DMS53 treated with DMSO at 0.1 percent for 48 hours (cell line): ENCODE measurements around the gene COL23A1.
"Not testable (repeated sequence)": the region's sequence is repeated elsewhere in the genome, so short reads cannot be mapped to it uniquely, and the experiment has no call there.

Experiments used
- DNase-seq: peaks from one replicate; lab custom pipeline; 2025; ENCODE audit not compliant: unreplicated experiment; lab: John Stamatoyannopoulos, UW

COL23A1 gene

GRCh38 chr5:178589180-178590140 lies 733 bp downstream of the COL23A1 start:
- no peak for DNase-seq

- DNase-seq, result no peak
Measured at GRCh38 chr5:178588769-178589168, 1.4 kb downstream of the COL23A1 start.

- DNase-seq, result no peak
Measured at GRCh38 chr5:178587763-178588611, 2.2 kb downstream of the COL23A1 start.

GRCh38 chr5:178586396-178586795 lies 3.8 kb downstream of the COL23A1 start:
- DNase-seq, result no peak

- not testable (repeated sequence) for DNase-seq
Measured at GRCh38 chr5:178585421-178585820, 4.8 kb downstream of the COL23A1 start.

- no peak for DNase-seq
Measured at GRCh38 chr5:178583279-178583678, 6.9 kb downstream of the COL23A1 start.

GRCh38 chr5:178582291-178582690 lies 7.9 kb downstream of the COL23A1 start:
- DNase-seq, result no peak

- no peak for DNase-seq
Measured at GRCh38 chr5:178581621-178582020, 8.6 kb downstream of the COL23A1 start.

GRCh38 chr5:178580271-178580955 lies 9.8 kb downstream of the COL23A1 start:
- no peak for DNase-seq

GRCh38 chr5:178577944-178578343 lies 12.2 kb downstream of the COL23A1 start:
- no peak for DNase-seq

GRCh38 chr5:178577376-178577839 lies 12.8 kb downstream of the COL23A1 start:
- DNase-seq, result no peak

GRCh38 chr5:178576591-178577351 lies 13.4 kb downstream of the COL23A1 start:
- no peak for DNase-seq

GRCh38 chr5:178573216-178573615 lies 17.0 kb downstream of the COL23A1 start:
- DNase-seq, result no peak

- no peak for DNase-seq
Measured at GRCh38 chr5:178572617-178573016, 17.6 kb downstream of the COL23A1 start.

- no peak for DNase-seq
Measured at GRCh38 chr5:178569485-178569884, 20.7 kb downstream of the COL23A1 start.

- no peak for DNase-seq
Measured at GRCh38 chr5:178564811-178565550, 25.2 kb downstream of the COL23A1 start.

GRCh38 chr5:178564397-178564796 lies 25.8 kb downstream of the COL23A1 start:
- DNase-seq, result no peak

GRCh38 chr5:178563621-178564020 lies 26.6 kb downstream of the COL23A1 start:
- no peak for DNase-seq

- no peak for DNase-seq
Measured at GRCh38 chr5:178561746-178562264, 28.4 kb downstream of the COL23A1 start.
